ENCODE results near the gene GSAP.
"Not testable (repeated sequence)": the region's sequence is repeated elsewhere in the genome, so short reads cannot be mapped to it uniquely, and the experiment has no call there.

Gene GSAP

GRCh38 chr7:77415823-77416620, at the start of gene GSAP:
Gene GSAP, minus strand, starts transcription at chr7:77416349. Its CDS starts 28 bp downstream, at chr7:77416321.
- no peak for DNase-seq (ENCODE audit: low read depth)

- DNase-seq (ENCODE audit: low read depth), result no peak
These were observed 49.1 kb upstream of the GSAP start for GRCh38 chr7:77465256-77465655.

GRCh38 chr7:77464589-77464988, 48.4 kb upstream of the GSAP start:
- DNase-seq (ENCODE audit: low read depth), result no peak

DNA sequence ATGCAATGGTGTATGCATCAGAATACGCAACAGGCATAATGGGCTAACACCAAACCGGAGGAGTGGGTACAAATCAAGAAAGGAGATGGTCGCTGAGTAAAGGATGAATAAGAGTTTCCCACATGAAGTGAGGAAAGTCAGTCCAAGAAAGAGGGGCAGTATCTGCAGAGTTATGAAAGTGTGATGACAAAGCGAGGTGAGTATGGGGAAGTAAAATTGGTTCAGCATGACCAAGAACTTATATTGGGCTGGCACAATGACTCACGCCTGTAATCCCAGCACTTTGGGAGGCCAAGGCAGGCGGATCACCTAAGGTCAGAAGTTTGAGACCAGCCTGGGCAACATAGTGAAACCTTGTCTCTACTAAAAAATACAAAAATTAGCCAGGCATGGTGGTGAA, 47.5 kb upstream of the GSAP start:
- peak; percentile 77 for DNase-seq (ENCODE audit: low read depth)

GRCh38 chr7:77461842-77462241, 45.7 kb upstream of the GSAP start:
- DNase-seq (ENCODE audit: low read depth), result no peak

GRCh38 chr7:77461246-77461645, 45.1 kb upstream of the GSAP start:
- DNase-seq (ENCODE audit: low read depth), result no peak

- no peak for DNase-seq (ENCODE audit: low read depth)
These were observed 43.9 kb upstream of the GSAP start for GRCh38 chr7:77460057-77460486.

- DNase-seq (ENCODE audit: low read depth), result no peak
These were observed 43.2 kb upstream of the GSAP start for GRCh38 chr7:77459311-77459726.

GRCh38 chr7:77458786-77459185, 42.6 kb upstream of the GSAP start:
- peak; percentile 24 for DNase-seq (ENCODE audit: low read depth)

- DNase-seq (ENCODE audit: low read depth), result no peak
These were observed 41.6 kb upstream of the GSAP start for GRCh38 chr7:77457779-77458178.

DNA sequence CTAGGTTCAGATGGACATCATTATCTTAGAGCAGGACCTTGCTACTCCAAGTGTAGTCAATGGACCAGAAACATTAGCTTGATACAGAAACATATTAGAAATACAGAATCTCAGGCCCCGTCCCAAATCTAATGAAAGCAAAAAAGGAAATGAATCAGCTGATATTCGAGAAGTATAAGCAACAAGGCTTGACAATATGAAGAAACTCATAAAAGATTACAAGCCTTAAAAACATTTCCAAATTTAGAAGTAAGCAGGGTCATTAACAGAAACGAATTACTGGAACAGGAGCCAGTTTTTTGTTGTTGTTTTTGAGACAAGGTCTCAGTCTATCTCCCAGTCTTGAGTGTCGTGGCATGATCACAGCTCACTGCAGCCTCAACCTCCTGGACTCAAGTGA, 40.5 kb upstream of the GSAP start:
- DNase-seq (ENCODE audit: low read depth), result no peak

GRCh38 chr7:77455321-77455720, 39.2 kb upstream of the GSAP start:
- peak; percentile 31 for DNase-seq (ENCODE audit: low read depth)

DNA sequence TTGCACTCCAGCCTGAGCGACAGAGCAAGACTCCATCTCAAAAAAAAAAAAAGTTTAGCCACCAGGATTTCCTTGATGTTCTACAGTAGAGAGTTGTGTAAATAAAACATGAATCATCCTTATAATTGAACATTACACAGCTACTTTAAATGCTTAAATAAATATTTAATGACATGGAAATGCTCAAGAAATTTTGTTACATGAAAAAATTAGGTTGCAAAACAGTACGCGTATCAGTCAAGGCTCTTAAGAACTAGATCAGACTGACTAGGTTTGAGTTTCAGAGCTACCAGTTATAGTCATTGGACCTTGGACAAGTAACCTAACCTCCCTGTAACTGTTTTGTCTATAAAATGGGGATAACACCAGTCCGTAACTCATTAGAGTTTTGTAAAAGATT, 38.7 kb upstream of the GSAP start:
- no peak for DNase-seq (ENCODE audit: low read depth)

DNA sequence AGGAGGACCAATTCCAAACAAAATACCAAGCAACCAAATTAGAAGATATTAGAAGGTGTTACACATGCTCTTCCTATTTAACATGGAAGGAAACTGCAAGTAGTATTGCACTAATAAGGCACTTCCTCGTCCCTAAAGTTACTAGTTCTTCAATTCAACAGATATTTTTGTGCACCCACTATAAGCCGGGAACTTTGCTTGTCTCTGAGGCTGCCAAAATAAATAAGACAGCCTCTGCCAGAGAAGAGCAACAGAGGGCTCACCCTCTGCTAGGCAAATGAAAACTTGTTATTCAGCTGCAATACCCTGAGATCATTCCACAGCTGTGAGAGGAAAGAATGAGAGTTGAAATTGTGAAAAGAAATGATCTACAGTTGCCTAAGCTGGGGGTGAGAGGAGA, 37.4 kb upstream of the GSAP start:
- DNase-seq (ENCODE audit: low read depth), result no peak

DNA sequence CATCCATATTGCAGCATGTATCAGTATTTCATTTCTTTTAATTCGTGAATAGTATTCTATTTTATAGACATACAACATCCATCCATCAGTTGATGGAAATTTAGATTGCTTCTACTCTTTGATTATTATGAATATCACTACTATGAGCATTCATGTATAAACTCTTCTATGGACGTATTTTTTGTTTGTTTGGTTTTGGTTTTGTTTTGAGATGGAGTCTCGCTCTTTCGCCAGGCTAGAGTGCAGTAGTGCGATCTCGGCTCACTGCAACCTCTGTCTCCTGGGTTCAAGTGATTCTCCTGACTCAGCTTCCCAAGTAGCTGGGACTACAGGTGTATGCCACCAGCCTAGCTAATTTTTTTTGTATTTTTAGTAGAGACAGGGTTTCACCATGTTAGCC, 35.8 kb upstream of the GSAP start:
- DNase-seq (ENCODE audit: low read depth), result not testable (repeated sequence)

- no peak for DNase-seq (ENCODE audit: low read depth)
These were observed 34.5 kb upstream of the GSAP start for GRCh38 chr7:77450613-77451012.

- no peak for DNase-seq (ENCODE audit: low read depth)
These were observed 33.9 kb upstream of the GSAP start for GRCh38 chr7:77450054-77450453.

DNA sequence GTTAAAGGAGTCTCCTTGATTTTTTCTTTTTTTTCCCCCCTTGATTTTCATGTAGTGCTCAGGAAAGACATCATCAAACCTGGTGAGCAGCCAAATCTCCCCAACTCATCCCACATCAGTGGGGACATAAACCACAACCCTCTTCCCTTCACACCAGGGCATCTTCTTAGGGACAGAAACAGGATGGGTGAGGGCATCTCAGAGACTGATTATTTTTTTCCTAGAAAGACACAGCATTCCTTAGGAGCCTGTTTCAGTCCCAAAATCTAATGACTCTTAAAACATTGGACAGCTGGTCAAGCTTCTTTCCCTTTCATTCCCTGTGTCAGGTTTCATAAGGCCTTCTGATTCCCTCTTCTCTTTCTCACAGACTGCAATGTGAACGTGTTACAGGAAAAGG, 31.5 kb upstream of the GSAP start:
- DNase-seq (ENCODE audit: low read depth), result no peak

GRCh38 chr7:77444123-77444522, 28.0 kb upstream of the GSAP start:
- DNase-seq (ENCODE audit: low read depth), result peak; percentile 46

DNA sequence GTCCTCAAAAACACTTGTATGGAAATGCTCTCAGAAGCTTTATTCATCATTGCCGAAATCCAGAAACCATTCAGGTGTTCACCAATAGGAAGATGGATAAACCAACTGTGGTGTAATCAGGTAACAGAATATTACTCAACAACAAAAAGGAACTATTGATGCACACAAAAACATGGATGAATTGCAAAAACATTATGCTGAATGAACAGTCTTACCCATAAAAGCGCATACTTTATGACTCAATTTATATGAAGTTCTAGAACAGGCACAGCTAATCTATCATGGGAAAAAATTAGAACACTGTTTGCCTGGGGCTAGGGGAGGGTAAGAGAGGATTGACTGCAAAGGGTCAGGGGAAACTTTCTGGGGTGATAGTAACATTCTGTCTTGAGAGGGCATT, 26.9 kb upstream of the GSAP start:
- DNase-seq (ENCODE audit: low read depth), result no peak

- peak; percentile 38 for DNase-seq (ENCODE audit: low read depth)
These were observed 26.5 kb upstream of the GSAP start for GRCh38 chr7:77442636-77443035.

DNA sequence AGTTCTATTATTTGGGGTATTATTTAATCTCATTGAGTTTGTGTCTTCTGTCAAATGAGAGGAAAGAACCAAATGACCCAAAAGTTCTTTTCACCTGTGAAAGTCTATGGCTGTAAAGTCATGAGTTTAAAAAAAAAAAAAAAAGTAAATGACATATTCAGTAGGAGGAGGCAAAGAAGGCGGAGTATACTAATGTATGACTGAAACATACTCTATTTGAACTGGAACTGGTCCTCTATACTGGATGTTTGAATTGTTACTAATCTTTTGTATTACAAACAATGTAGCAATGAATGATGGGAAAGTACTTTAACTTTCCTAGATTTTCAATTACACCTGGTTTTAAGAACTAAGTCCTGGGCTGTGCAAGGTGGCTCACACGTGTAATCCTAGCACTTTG, 24.9 kb upstream of the GSAP start:
- no peak for DNase-seq (ENCODE audit: low read depth)

GRCh38 chr7:77439572-77439971, 23.4 kb upstream of the GSAP start:
- DNase-seq (ENCODE audit: low read depth), result peak; percentile 28

GRCh38 chr7:77438131-77438530, 22.0 kb upstream of the GSAP start:
- DNase-seq (ENCODE audit: low read depth), result no peak
